MM.1S (cell line): Measurements from ENCODE around the gene ACSF3.

ENCODE experiments used
- EZH2 ChIP-seq: fragments of 300-600 bp; sonication (generic); optimal IDR thresholded peaks from 2 replicates; pipeline ENCODE3; 2017; ENCODE audit warnings: low read depth, mild to moderate bottlenecking, antibody characterized with exemption, low read length, mixed read lengths
- EZH2phosphoT487 ChIP-seq: fragments of 300-600 bp; sonication (generic); IDR thresholded peaks from 2 replicates; pipeline ENCODE4 v1.6.1; 2018; ENCODE audit warnings: antibody characterized with exemption, low read length
- TF ChIP-seq, protein P1 (sequence below): fragments of 300-600 bp; sonication (generic); IDR thresholded peaks from 2 replicates; pipeline ENCODE4 v1.5.1; 2016; ENCODE audit warnings: antibody characterized with exemption, low read length, mixed read lengths

GRCh38 chr16:89123831-89124100, 30.1 kb downstream of the ACSF3 start:
- TF ChIP-seq, protein P1, sequence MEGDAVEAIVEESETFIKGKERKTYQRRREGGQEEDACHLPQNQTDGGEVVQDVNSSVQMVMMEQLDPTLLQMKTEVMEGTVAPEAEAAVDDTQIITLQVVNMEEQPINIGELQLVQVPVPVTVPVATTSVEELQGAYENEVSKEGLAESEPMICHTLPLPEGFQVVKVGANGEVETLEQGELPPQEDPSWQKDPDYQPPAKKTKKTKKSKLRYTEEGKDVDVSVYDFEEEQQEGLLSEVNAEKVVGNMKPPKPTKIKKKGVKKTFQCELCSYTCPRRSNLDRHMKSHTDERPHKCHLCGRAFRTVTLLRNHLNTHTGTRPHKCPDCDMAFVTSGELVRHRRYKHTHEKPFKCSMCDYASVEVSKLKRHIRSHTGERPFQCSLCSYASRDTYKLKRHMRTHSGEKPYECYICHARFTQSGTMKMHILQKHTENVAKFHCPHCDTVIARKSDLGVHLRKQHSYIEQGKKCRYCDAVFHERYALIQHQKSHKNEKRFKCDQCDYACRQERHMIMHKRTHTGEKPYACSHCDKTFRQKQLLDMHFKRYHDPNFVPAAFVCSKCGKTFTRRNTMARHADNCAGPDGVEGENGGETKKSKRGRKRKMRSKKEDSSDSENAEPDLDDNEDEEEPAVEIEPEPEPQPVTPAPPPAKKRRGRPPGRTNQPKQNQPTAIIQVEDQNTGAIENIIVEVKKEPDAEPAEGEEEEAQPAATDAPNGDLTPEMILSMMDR = no peak
- TF ChIP-seq EZH2phosphoT487 (no peak), EZH2 (no peak)
